Spleen (tissue), 7 donors: ENCODE data around the gene FAM193A.

ENCODE experiments used
- POLR2A ChIP-seq, 3 donors: fragments of 450-650 bp; IDR thresholded peaks; one replicate each; pipeline ENCODE4 v1.5.1; 2017; ENCODE audit warnings: antibody characterized with exemption in 3 of 3, mild to moderate bottlenecking in 1 of 3
- TF ChIP-seq, protein P1 (sequence below), 11 experiments: fragments of 200-600 bp in 7 of 11; fragments of 450-650 bp in 4 of 11; sonication (generic) in 4 of 11; IDR thresholded peaks in 8 of 11; conservative IDR thresholded peaks in 3 of 11; 1 replicate in 7 of 11; 2 replicates in 4 of 11; pipeline versions ENCODE4 v1.4.0 to v1.8.0; 2016 to 2021; ENCODE audit warnings: antibody characterized with exemption in 11 of 11, inconsistent platforms in 4 of 11, mild to moderate bottlenecking in 1 of 11
- donor health status: DM: no; HTN: no; CAD: no; lungs with moderate emphysema.
- donor health status: DM: no; HTN: no; CAD: no.
- donor health status: DM: no; HTN: no; CAD: no.

DNA sequence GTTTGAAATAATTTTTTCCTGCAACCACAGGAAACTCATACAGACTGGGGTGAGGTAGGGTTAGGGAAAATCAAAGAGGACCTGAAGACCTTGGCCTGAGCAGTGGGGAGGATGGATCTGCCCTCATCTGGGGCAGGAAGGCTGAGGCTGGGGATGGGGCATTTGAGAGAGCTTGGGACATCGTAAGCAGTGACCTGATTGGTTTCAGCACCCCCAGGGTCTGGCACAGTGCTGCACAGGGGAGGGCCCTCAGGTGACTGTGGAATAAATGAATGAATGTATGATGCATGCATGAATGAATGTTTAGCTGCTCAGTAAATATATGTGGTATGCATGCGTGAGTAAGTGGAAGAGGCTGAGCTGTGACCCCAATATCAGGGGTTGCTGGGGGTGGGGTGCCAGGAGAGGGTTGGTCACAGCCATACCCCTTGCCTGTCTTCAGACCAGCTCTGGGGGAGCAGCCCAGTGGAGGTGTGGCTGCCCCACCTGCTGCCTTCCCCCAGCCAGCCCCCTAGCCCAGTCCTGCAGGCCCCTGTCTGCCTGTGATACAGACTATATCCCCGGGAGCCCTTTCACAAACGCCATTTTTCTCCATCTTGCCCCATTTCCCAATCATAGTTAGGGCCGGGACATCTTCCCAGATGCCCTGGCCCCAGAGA lies 230.7 kb downstream of the FAM193A start:
- TF ChIP-seq, protein P1, sequence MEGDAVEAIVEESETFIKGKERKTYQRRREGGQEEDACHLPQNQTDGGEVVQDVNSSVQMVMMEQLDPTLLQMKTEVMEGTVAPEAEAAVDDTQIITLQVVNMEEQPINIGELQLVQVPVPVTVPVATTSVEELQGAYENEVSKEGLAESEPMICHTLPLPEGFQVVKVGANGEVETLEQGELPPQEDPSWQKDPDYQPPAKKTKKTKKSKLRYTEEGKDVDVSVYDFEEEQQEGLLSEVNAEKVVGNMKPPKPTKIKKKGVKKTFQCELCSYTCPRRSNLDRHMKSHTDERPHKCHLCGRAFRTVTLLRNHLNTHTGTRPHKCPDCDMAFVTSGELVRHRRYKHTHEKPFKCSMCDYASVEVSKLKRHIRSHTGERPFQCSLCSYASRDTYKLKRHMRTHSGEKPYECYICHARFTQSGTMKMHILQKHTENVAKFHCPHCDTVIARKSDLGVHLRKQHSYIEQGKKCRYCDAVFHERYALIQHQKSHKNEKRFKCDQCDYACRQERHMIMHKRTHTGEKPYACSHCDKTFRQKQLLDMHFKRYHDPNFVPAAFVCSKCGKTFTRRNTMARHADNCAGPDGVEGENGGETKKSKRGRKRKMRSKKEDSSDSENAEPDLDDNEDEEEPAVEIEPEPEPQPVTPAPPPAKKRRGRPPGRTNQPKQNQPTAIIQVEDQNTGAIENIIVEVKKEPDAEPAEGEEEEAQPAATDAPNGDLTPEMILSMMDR (IDR thresholded peaks at IDR 0.05 in 8 of 11, conservative IDR thresholded peaks at IDR 0.05 in 3 of 11): no peak
- TF ChIP-seq POLR2A (IDR thresholded peaks at IDR 0.05): no peak
